Measurements from ENCODE around the gene DIDO1. TPM values are rescaled to one million over a fixed set of nuclear protein-coding genes. Genes with fewer than 3 reads are reported as not detected.

The DIDO1 gene
- polyA plus RNA-seq, 3 donors from 2014 or later, result 23.1 to 48.8 (median 37.7) TPM

DNA sequence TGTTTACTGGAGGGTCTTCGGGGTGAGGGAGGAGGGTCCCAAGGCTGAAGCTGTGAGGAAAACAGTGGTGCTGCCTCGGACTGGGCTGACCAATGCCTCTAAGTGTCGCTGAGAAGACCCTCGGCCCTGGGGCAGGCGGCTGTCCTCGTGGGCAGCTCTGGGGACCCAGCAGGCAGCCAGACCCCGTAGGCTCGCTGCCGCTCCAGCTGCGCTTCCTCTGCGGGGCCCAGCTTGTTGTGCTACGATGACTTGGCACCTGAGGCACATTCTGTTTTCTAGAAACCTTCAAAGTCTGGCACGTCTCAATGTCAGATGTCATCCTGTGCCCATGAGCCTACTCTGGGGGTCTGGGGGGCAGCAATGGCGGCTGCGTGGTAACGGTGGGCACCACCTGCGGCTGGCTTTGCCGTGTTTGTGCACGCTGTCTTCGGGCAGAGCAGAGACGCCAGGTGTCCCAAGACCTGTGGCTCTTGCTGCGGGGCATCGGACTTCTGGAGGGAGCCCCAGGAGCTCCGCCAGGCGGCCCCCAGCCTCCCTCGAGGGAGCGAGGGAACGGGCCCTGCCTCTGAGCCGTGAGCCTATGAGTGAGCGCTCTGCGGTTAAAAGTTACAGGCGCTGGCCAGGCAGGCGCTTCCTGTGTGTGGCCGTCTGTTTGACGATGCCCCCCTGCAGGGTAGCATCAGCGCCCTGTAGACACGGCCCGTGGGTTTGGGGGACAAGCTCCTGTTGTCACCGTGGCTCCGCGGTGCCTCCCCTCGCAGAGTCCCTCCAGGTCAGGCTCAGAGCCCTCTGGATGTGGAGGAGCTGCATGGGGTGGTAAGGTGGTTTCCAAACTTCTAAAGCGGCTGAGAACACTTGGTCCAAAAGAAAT lies 33.0 kb upstream of the DIDO1 start:
- Mint-ChIP-seq H3K4me3 (peak overlapping the region; percentile 50 to 76 (median 63)), H3K27me3 (ENCODE audit: low read depth in 3 of 3) (peaks cover 0 to 2% (median 0%) of the 10 kb centered on the region in 3 donors), H3K36me3 (no peaks in the 10 kb centered on the region), H3K27ac (peak overlapping the region in 3 of 6 donors; percentile 45 to 75 (median 73)), H3K4me1 (peaks cover 16 to 20% of the 10 kb centered on the region in 2 donors), H3K9me3 (no peaks in the 10 kb centered on the region)
- peak; percentile 43 to 48 (median 47) for DNase-seq

DNA sequence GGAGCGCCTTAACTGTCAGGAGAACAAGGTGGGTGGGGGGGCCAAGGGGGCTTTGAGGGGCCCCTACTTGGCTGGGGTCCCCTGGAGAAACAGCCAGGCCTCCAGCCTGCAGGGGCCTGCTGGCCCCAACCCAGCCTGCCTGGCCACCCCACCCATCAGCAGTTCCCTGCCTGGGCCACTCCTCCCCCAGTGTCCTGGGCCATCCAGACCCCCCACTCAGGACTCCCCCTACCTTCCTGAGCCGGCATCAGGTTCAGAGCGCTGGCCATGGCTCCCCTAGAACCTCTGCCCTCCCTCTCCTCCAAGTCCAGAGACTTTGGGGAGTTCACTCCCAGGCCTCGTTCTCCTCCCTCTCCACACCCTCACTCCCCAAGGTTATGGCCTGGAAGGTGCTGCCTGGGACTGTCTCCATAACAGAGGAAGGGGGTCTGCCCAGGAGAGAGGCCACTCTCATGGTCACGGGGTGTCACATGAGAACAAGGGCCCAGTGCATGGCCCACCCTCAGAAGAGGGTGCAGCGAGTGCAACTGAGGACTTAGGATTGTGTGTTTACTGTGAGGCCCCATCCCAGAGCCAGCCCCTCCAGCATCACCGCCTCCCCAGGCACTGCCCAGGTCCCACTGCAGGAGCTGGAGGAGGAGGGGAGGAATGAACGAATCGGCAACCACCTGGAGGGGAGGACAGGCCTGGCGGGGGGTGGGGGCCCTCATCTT lies 32.2 kb upstream of the DIDO1 start:
- peaks cover 24 to 28% of the 10 kb centered on the region in 2 donors for H3K4me1 Mint-ChIP-seq
- peak overlapping the region in 1 of 5 donors; percentile 17 for H3K4me3 Mint-ChIP-seq
- no peak for DNase-seq
- no peaks in the 10 kb centered on the region for H3K9me3 Mint-ChIP-seq
- no peaks in the 10 kb centered on the region for H3K36me3 Mint-ChIP-seq
- no peak overlapping the region for H3K27ac Mint-ChIP-seq
- H3K27me3 Mint-ChIP-seq (ENCODE audit: low read depth in 3 of 3), result peaks cover 0 to 8% (median 0%) of the 10 kb centered on the region in 3 donors

DNA sequence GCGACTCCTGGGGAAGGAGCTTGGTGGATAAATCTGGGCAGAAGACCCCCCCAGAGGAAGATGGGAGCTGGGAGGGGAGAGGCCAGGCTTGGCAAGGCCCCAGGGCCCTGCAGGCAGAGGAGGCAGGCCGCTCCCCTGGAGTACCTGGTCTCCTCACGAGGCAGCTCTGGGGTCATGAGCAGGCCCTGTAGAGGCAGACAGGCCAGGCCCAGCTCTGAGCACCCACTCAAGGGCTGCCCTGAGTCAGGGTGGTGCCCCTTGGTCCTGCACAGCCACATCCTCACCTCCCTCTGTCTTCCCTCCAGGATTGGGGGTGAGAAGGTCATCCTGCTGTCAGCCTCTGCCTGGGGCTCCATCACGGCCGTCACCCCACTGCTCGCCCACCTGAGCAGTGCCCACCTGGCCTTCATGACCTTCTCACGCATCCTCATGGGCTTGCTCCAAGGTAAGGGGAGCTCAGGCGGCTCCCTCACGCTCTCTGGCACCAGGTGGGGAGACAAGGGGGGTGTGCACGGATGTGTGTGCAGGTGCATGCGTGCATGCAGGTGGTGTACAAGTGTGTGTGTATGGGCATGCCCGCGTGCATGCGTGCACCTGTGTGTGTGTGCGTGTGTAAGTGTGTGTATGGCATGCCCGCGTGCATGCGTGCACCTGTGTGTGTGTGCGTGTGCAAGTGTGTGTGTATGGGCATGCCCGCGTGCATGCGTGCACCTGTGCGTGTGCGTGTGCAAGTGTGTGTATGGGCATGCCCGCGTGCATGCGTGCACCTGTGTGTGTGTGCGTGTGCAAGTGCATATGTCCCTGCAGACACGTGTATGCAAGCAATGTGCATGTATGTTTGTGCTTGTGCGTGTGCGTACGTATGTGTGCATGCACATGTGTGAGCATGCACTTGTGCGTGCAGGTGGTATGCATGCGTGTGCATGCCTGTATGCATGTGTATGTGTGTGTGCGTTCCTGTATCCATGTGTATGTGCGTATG lies 31.1 kb upstream of the DIDO1 start:
- H3K4me3 Mint-ChIP-seq, result peak overlapping the region in 1 of 5 donors; percentile 17
- H3K36me3 Mint-ChIP-seq, result no peaks in the 10 kb centered on the region
- H3K4me1 Mint-ChIP-seq, result peaks cover 28 to 35% of the 10 kb centered on the region in 2 donors
- H3K9me3 Mint-ChIP-seq, result no peaks in the 10 kb centered on the region
- no peak overlapping the region for H3K27ac Mint-ChIP-seq
- peaks cover 0 to 8% (median 0%) of the 10 kb centered on the region in 3 donors for H3K27me3 Mint-ChIP-seq (ENCODE audit: low read depth in 3 of 3)
- no peak for DNase-seq

DNA sequence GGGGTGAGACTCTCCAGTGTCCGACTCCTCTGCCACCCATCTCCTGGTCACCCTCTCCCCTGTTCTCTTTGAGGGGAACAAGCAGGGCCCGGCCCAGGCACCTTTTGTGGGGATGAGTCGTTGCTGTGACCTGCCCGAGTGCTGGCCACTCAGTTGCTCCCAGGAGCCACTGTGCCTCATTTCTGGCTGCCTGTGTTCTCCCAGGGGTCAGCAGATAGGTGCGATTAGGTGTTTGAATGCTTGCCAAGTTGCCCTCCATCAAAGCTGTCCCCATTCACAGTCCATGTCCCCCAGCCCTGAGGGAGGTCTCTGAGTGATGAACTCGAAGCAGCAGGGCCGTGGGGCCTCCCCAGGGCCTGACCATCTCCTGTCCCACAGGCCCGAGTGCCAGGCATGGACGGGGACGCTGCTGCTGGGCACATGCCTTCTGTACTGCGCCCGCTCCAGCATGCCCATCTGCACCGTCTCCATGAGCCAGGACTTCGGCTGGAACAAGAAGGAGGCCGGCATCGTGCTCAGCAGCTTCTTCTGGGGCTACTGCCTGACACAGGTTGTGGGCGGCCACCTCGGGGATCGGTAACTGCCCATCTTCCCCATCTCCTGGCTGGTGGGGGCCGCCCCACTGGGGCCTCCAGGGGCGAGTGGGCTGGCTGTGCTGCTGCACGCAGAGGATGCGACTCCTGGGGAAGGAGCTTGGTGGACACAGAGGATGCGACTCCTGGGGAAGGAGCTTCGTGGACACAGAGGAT lies 30.3 kb upstream of the DIDO1 start:
- H3K27me3 Mint-ChIP-seq (ENCODE audit: low read depth in 3 of 3), result peaks cover 0 to 8% (median 2%) of the 10 kb centered on the region in 3 donors
- DNase-seq, result no peak
- peak overlapping the region in 1 of 6 donors; percentile 22 for H3K27ac Mint-ChIP-seq
- H3K4me3 Mint-ChIP-seq, result no peak overlapping the region
- peaks cover 34 to 40% of the 10 kb centered on the region in 2 donors for H3K4me1 Mint-ChIP-seq
- H3K36me3 Mint-ChIP-seq, result no peaks in the 10 kb centered on the region
- no peaks in the 10 kb centered on the region for H3K9me3 Mint-ChIP-seq

DNA sequence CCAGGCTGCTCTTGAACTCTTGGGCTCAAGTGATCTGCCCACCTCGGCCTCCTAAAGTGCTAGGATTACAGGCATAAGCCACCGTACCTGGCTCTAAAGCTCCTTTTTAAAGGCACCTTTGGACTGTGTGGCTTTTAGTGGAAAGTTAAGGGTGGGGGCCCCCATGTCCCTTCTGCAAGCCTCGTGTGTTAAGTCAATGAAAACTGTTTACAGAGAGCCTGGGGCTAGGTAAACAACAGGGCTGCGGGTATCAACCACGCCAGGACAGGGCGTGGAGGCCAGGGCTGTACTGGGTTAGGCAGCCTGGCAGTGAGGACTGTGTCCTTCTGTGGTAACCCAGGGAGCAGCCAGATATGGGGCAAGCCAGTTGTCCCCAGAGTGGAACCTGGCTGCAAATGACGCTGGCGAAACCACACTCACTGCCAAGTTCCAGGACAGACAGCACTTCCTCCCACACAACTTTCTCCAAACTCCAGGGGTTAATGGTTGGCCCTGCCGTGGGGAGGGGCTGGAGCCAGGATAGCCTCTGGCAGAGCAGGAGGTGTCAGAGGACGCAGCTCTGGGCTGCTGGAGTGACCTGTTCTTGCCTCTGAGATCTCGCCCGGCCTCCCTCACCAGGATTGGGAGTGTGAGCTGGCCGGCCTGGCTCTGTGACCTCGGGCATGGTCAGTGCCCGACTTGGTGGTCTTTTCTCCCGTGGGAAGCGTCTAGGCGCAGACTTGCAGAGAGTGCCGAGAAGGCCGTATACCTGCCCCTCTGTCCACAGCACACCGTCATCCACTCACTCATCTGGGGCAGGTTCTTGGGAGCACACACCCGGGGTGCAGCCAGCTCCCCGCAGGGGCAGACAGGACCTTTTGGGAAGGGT lies 29.4 kb upstream of the DIDO1 start:
- peaks cover 34 to 42% of the 10 kb centered on the region in 2 donors for H3K4me1 Mint-ChIP-seq
- DNase-seq, result no peak
- H3K9me3 Mint-ChIP-seq, result no peaks in the 10 kb centered on the region
- peak overlapping the region in 2 of 5 donors; percentile 18 to 29 for H3K4me3 Mint-ChIP-seq
- H3K36me3 Mint-ChIP-seq, result no peaks in the 10 kb centered on the region
- peak overlapping the region in 2 of 6 donors; percentile 12 to 22 for H3K27ac Mint-ChIP-seq
- H3K27me3 Mint-ChIP-seq (ENCODE audit: low read depth in 3 of 3), result peaks cover 0 to 8% (median 2%) of the 10 kb centered on the region in 3 donors

DNA sequence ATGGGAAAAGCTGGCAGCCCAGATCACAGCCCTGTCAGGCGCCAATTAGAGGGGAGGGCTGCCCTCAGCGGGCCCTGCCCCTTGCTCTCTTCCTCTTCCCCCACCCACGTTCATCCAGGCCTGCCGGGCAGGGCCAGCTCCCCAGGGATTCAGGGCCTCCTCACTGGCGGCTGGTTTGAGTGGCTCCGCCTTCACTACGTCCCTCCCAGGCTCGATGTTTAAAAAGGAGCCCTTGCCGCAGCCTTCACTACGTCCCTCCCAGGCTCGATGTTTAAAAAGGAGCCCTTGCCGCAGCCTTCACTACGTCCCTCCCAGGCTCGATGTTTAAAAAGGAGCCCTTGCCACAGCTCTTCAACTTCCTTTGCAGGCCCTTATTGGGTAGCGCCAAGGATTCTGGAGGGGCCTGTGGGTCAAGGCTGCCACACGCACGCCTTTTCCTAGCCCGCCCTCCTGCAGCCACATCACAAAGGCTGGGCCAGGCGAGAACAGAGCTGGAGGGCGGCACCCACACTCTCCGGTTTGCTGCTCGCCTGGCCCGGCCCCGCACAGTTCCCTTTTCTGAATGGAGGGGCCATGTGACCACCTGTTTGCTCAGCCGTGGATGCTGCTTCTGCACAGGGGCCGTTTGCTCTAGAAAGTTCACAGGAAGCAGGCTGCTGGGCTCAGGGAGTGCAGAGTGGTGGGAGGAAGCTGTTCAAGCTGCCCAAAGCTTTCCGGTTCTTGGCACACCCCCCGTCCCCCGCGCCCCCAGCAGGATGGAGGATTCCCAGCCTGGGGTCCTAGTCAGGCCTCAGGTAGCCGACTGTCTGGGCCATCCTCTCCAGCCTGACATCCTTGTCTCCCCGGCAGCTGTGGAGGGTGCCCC lies 27.8 kb upstream of the DIDO1 start:
- DNase-seq, result peak; percentile 83 to 85 (median 84)
- Mint-ChIP-seq H3K4me3 (peak overlapping the region; percentile 83 to 91 (median 89)), H3K4me1 (peaks cover 23 to 33% of the 10 kb centered on the region in 2 donors), H3K9me3 (no peaks in the 10 kb centered on the region), H3K27ac (peak overlapping the region; percentile 92 to 96 (median 95)), H3K27me3 (ENCODE audit: low read depth in 3 of 3) (peaks cover 0 to 8% (median 2%) of the 10 kb centered on the region in 3 donors), H3K36me3 (peaks cover 0 to 7% (median 5%) of the 10 kb centered on the region in 3 donors)

DNA sequence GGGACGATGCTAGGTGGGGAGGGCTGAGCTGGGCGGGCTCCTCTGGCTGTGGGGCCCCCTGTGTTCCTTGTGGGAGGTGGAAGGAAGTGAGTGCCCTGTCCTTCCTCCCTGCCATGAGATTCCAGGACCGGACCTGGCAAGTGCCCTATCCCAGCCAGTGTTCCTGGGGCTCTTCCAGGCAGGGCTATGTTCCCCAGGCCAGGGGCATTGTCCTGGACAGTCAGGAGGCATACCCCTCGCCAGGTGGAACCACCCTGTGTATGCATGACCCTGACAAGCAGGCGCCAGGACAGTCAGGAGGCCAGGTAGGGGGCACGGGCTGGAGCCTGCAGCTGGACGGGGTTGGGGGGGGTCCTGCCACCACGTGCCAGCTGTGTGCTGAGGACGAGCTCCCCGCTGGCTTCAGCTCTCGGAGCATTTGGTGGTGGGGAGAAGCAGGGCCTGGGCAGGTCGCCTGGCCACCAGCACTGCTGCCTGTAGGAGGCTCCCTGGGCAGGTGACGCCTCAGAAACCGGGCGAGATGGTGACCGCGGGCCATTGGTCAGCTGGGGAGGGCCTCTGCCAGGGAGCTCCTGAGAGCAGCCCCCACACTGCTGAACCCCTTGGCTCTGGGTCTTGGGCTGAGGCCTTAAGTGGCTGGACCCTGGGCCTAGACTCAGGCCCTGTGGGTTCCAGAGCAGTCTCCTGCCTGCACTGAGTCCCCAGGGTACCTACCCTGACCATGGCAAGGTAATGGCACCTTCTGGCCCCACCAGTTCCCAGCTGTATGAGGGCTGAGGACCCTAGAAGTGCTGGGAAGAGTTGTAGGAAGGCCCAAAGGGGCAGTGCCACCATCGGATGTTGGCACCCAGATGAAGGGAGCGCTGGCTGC lies 26.9 kb upstream of the DIDO1 start:
- DNase-seq, result no peak
- H3K4me3 Mint-ChIP-seq, result peak overlapping the region; percentile 83 to 91 (median 89)

DNA sequence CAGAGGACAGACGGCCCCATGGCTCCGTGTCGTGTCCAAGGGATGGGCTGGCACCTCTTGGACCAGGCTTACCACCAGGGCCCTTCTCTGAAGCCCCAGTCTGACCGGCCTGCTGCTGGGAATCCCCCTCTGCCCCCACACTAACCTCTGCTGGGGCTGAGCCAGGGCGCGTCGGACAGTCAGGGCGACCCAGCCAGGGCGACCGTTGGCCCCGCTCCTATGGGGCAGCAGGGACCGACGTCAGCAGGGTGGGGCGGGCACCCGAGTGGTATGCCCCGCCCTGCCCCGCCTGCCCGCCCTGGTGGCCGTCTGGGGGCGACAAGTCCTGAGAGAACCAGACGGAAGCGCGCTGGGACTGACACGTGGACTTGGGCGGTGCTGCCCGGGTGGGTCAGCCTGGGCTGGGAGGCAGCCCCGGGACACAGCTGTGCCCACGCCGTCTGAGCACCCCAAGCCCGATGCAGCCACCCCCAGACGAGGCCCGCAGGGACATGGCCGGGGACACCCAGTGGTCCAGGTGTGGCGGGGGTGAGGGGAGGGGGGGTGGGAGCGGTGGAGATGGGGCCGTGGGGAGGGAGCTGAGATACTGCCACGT lies 26.2 kb upstream of the DIDO1 start, which contains the start of gene SLC17A9:
TSS of gene SLC17A9 (plus strand) at position 337 of the 595 bp plus-strand sequence. CDS start at position 459, 122 bp downstream.
- Mint-ChIP-seq H3K27me3 (ENCODE audit: low read depth in 3 of 3) (peaks cover 0 to 6% (median 2%) of the 10 kb centered on the region in 3 donors), H3K4me1 (peaks cover 22 to 32% of the 10 kb centered on the region in 2 donors), H3K9me3 (no peaks in the 10 kb centered on the region), H3K36me3 (peaks cover under 1 to 16% (median 13%) of the 10 kb centered on the region in 3 donors), H3K4me3 (peak within 1 kb of the TSS; percentile 83 to 91 (median 89)), H3K27ac (peak within 1 kb of the TSS; percentile 92 to 96 (median 95))
- peak; percentile 76 to 81 (median 78) for DNase-seq

More for the DNA sequence above, 26.9 kb upstream of the DIDO1 start:
- Mint-ChIP-seq H3K27me3 (ENCODE audit: low read depth in 3 of 3) (peaks cover 0 to 8% (median 2%) of the 10 kb centered on the region in 3 donors), H3K4me1 (peaks cover 22 to 32% of the 10 kb centered on the region in 2 donors), H3K27ac (peak overlapping the region; percentile 92 to 96 (median 95)), H3K36me3 (peaks cover 0 to 12% (median 7%) of the 10 kb centered on the region in 3 donors), H3K9me3 (no peaks in the 10 kb centered on the region)

DNA sequence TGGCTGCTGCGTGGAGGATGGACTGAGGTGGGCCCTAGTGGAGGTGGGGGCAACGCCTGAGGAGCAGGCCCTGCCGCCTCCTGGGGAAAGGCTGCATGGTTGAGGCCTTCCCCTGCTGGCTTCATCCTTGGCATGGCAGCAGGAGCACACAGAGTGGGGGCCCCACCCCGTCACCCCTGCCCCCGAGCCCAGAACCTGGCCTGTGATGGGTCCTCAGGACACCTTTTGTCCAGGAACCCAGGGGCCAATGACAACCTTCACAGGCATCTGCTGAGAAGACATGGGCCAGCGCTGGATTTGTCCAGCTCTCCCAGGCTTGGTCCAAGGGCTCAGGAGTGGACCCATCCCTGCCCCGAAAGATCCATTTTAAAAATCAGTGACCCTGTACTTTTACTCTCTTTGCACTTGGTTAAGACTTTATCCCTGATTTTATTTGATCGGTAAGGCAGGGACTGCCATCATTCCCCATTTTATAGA lies 25.6 kb upstream of the DIDO1 start:
- peaks cover 22 to 32% of the 10 kb centered on the region in 2 donors for H3K4me1 Mint-ChIP-seq
- no peak for DNase-seq
- H3K27ac Mint-ChIP-seq, result peak overlapping the region; percentile 73 to 94 (median 88)
- peak overlapping the region; percentile 56 to 84 (median 81) for H3K4me3 Mint-ChIP-seq
- H3K36me3 Mint-ChIP-seq, result peaks cover 6 to 21% (median 18%) of the 10 kb centered on the region in 3 donors
- peaks cover 0 to 6% (median 2%) of the 10 kb centered on the region in 3 donors for H3K27me3 Mint-ChIP-seq (ENCODE audit: low read depth in 3 of 3)
- no peaks in the 10 kb centered on the region for H3K9me3 Mint-ChIP-seq
